GM21529 (cell line): Measurements from ENCODE around the gene STIMATE.

Source experiments
- ATAC-seq: cut with Tn5 transposase; IDR thresholded peaks from one replicate; pipeline ENCODE4 v1.9.1; 2021; ENCODE audit not compliant: unreplicated experiment

The STIMATE gene

GRCh38 chr3:52824037-52824436 lies 73.3 kb downstream of the STIMATE start:
- ATAC-seq, result no peak

DNA sequence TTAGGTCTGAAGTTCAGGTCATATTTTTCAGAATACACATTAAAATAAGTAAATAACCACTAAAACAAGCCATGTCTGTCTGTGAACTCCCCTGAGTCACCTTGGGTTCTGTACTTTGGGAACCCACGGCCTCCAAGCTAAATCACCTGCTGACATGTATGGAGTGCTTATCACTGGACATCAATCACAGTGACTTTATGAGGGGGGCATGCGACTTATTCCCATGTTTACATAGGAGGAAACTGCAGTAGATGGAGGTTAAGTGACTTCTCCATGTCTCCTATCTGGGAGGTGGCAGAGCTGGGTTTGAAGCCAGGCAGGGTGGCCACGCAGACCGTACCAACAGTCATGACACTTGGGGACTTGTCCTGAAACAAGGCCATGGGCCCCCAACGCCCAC lies 75.0 kb downstream of the STIMATE start:
- ATAC-seq, result no peak

- no peak for ATAC-seq
Observed at GRCh38 chr3:52820736-52821135, 76.6 kb downstream of the STIMATE start.

- ATAC-seq, result no peak
Observed at GRCh38 chr3:52819936-52820335, 77.4 kb downstream of the STIMATE start.

GRCh38 chr3:52817860-52818259 lies 79.5 kb downstream of the STIMATE start:
- no peak for ATAC-seq

- no peak for ATAC-seq
Observed at GRCh38 chr3:52817221-52817620, 80.1 kb downstream of the STIMATE start.

DNA sequence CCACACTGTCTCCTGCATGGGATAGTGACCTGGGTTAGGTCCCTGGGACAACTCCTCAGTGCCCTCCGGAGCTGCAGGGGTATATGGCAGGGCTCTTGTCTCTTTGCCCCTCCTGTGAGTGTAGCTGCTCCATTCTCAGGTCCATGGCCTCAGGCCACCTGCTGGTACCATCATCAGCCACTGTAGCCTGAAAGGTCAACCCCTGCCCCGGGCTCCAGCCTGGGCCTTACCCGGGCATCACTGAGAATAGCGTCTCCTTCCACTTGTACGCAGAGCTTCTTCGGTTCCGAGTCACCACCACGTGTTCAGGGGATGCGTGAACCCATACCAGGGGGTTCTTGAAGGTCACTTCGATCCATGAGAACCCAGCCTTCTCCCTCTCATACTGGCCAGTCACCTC lies 80.7 kb downstream of the STIMATE start:
- no peak for ATAC-seq

- ATAC-seq, result no peak
Observed at GRCh38 chr3:52816199-52816598, 81.1 kb downstream of the STIMATE start.

- ATAC-seq, result no peak
Observed at GRCh38 chr3:52813810-52814209, 83.5 kb downstream of the STIMATE start.

- ATAC-seq, result no peak
Observed at GRCh38 chr3:52811452-52812011, 85.8 kb downstream of the STIMATE start.

- no peak for ATAC-seq
Observed at GRCh38 chr3:52810923-52811322, 86.4 kb downstream of the STIMATE start.

GRCh38 chr3:52809662-52810377 lies 87.5 kb downstream of the STIMATE start:
- no peak for ATAC-seq

DNA sequence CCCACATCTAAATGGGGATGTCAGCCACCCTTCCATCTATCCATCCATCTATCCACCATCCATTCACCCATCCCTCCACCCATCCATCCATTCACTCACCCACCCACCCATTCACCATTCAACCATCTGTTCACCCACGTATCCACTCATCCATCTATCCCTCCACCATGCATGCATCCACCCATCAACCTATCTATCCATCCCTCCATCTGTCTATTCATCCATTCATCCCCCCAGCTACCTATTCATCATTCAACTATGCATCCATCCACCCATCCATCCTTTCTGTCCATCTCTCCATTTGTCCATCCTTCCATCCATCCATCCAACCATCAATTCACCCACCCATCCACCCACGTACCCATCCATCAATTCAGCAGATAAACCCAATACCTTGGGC lies 88.2 kb downstream of the STIMATE start:
- ATAC-seq, result no peak

- ATAC-seq, result no peak
Observed at GRCh38 chr3:52805270-52806039, 91.9 kb downstream of the STIMATE start.

DNA sequence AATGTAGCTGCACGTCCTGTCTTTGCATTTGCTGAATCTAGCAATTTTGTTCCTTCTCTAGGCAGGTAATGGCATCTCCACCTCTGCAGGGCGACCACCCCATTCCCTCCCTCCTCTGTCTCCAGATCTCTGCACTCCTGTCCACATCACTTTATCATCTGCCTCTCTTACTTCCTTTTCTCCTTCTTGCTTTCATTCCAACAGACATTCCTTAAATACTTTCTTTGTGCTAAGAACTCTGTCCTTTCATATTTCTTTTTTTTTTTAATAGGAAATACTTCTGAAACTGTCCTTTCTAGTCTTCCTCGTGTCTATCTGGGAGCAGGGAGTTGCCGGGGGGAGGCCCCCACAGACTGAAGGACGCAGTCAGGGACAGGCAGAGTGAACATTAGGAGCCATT lies 95.5 kb downstream of the STIMATE start:
- no peak for ATAC-seq

- no peak for ATAC-seq
Observed at GRCh38 chr3:52800079-52800478, 97.3 kb downstream of the STIMATE start.

DNA sequence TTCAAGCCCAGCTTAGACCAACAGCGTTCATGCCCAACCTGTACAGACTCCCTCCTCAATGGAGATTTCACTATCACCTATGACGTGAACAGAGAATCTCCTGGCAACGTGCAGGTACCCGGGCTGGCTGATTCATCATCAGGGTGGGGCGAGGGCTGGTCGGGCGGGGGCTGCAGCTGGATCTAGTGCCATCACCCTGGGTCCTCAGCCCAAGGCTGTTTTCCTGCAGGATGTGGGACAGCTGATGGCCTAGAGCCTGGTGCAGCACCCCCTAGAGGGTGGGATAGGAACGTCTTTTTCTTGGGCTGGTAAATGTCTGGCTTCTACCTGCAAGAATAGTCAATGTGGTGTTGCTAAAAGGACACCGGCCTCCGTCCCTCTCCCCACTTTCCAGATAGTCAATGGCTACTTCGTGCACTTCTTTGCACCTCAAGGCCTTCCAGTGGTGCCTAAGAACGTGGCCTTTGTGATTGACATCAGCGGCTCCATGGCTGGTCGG lies 98.3 kb downstream of the STIMATE start:
- no peak for ATAC-seq

GRCh38 chr3:52798376-52798977 lies 98.9 kb downstream of the STIMATE start:
- no peak for ATAC-seq

GRCh38 chr3:52796411-52796810 lies 100.9 kb downstream of the STIMATE start:
- ATAC-seq, result no peak

- ATAC-seq, result no peak
Observed at GRCh38 chr3:52795298-52795900, 101.9 kb downstream of the STIMATE start.

DNA sequence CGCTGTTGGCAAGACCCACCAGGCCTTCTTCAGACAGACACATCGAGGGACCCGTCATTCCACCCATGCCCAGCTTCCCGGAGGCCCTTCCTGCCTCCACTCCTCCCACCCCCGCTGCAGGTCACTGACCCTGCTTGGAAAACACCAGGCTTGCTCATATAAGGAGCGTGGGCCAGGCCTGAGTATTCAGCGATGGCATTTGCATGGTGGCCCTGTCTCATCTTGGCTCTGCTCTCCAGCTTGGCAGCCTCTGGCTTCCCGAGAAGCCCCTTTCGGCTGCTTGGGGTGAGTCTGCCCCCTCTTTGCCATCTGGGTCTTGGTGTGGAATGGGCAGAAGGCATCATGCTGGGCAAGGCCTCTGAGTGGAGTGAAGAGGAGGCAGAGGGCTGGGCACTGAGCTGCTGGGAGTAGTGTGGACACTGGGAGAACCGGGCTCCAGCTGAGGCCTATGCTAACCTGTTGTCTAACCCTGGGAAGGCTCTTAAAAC lies 102.7 kb downstream of the STIMATE start, which contains the start of gene ITIH3:
Gene ITIH3, plus strand, starts transcription at position 185 of the 488 bp plus-strand sequence. Its CDS starts 8 bp downstream, at position 193.
- ATAC-seq, result no peak
